ENCODE results near the gene RBBP8. TPM values are rescaled to one million over a fixed set of nuclear protein-coding genes. Genes with fewer than 3 reads are reported as not detected.

Gene RBBP8
- total RNA-seq, 1 experiment from 2014 or later = 33.3 TPM

DNA sequence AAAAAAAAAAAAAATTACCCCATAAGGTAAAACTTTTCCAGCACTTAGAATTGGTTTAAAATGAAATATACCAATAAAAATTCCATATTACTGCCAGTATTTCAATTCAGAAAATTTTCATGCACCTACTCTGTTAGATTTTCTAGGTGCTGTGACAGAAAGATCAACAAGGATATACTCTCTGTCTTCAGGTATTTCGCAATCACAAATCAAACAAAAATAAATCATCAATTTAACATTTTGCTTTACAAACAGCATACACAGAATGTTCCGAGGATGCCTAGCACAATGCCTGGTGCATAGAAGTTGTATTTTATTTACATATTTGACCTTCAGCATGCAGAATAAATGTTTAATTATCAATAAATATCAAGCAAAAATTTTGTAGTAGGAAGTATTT lies 66.5 kb downstream of the RBBP8 start (continued):
- no peak for TF ChIP-seq FOXP1 (CRISPR knock-in tag; IDR thresholded peaks at IDR 0.05; ENCODE audit: borderline replicate concordance)

DNA sequence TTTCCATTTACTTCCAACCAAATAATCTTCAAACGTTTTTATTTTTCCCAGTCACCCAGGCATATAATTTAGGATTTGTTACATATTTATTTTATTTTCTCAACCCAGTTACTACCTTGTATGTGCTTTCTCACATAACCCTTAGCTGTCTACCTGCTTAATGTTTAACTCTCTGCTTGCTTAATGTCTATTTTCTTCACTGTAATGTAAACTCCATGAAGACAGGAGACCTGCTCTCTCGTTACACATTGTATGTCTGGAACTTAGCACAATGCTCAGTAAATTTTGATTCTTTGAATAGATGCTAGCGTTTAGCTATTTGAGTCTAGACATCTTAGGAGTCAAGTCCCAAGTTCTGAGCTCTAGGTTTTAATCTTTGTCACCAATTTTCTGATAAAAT lies 70.2 kb downstream of the RBBP8 start:
- ChIA-PET CTCF (interaction anchor here (1.1 kb wide), 1 partner anchor 204 kb away, joined by 3 read pairs; no protein-coding TSS in a partner anchor), POLR2A (no interaction called here)
- Mint-ChIP-seq H3K27ac (no peak overlapping the region), H3K4me3 (no peak overlapping the region), H3K4me1 (no peaks in the 10 kb centered on the region), H3K27me3 (ENCODE audit: low read depth) (no peaks in the 10 kb centered on the region), H3K36me3 (peaks cover 31% of the 10 kb centered on the region), H3K9me3 (no peaks in the 10 kb centered on the region)
- TF ChIP-seq, protein P1, sequence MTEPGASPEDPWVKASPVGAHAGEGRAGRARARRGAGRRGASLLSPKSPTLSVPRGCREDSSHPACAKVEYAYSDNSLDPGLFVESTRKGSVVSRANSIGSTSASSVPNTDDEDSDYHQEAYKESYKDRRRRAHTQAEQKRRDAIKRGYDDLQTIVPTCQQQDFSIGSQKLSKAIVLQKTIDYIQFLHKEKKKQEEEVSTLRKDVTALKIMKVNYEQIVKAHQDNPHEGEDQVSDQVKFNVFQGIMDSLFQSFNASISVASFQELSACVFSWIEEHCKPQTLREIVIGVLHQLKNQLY (CRISPR knock-in tag; IDR thresholded peaks at IDR 0.05) = no peak
- TF ChIP-seq ZNF317 (CRISPR knock-in tag; IDR thresholded peaks at IDR 0.05; ENCODE audit: borderline replicate concordance, low read depth) (no peak), MXD4 (CRISPR knock-in tag; IDR thresholded peaks at IDR 0.05; ENCODE audit: borderline replicate concordance) (no peak)
- ATAC-seq (no peak), DNase-seq (ENCODE audit: low spot score) (no peak)

GRCh38 chr18:23012249-23012648 lies 79.1 kb downstream of the RBBP8 start:
- TF ChIP-seq ZSCAN18 (CRISPR knock-in tag; IDR thresholded peaks at IDR 0.05) = no peak
- Mint-ChIP-seq H3K27me3 (ENCODE audit: low read depth) (no peaks in the 10 kb centered on the region), H3K27ac (no peak overlapping the region), H3K4me3 (no peak overlapping the region), H3K4me1 (no peaks in the 10 kb centered on the region), H3K9me3 (no peaks in the 10 kb centered on the region), H3K36me3 (peaks cover 5% of the 10 kb centered on the region)
- ATAC-seq = no peak
- no peak for DNase-seq (ENCODE audit: low spot score)
- ChIA-PET CTCF (interaction anchor here (0.8 to 1.2 kb wide), 2 partner anchors 195 to 399 kb away, joined by 3 read pairs; no protein-coding TSS in a partner anchor), POLR2A (interaction anchor here (0.6 kb wide), 2 partner anchors 42 to 906 kb away, joined by 3 to 6 read pairs; no protein-coding TSS in a partner anchor)

- Mint-ChIP-seq H3K4me1 (no peaks in the 10 kb centered on the region), H3K4me3 (no peak overlapping the region), H3K27me3 (ENCODE audit: low read depth) (no peaks in the 10 kb centered on the region), H3K9me3 (no peaks in the 10 kb centered on the region), H3K36me3 (peaks cover 9% of the 10 kb centered on the region), H3K27ac (no peak overlapping the region)
- DNase-seq (ENCODE audit: low spot score) = no peak
- POLR2A ChIA-PET = interaction anchor here (0.7 kb wide), 1 partner anchor 44 kb away, joined by 4 read pairs; no protein-coding TSS in a partner anchor
- no peak for ATAC-seq
- CTCF ChIA-PET = interaction anchor here (1.0 to 1.1 kb wide), 2 partner anchors 11 to 187 kb away, joined by 3 read pairs; no protein-coding TSS in a partner anchor
- TF ChIP-seq ESRRA (CRISPR knock-in tag; IDR thresholded peaks at IDR 0.05; ENCODE audit: borderline replicate concordance) (no peak), FOXP1 (CRISPR knock-in tag; IDR thresholded peaks at IDR 0.05; ENCODE audit: borderline replicate concordance) (no peak), ZSCAN18 (CRISPR knock-in tag; IDR thresholded peaks at IDR 0.05) (no peak), NFYB (CRISPR knock-in tag; conservative IDR thresholded peaks at IDR 0.05; ENCODE audit: low read depth) (no peak), FOXJ3 (CRISPR knock-in tag; IDR thresholded peaks at IDR 0.05; ENCODE audit: borderline replicate concordance) (no peak), TCF7 (CRISPR knock-in tag; IDR thresholded peaks at IDR 0.05; ENCODE audit: low read depth) (no peak), CREM (CRISPR knock-in tag; IDR thresholded peaks at IDR 0.05) (no peak), ZMAT4 (CRISPR knock-in tag; IDR thresholded peaks at IDR 0.05) (no peak), E2F5 (CRISPR knock-in tag; IDR thresholded peaks at IDR 0.05) (no peak), ZNF532 (CRISPR knock-in tag; IDR thresholded peaks at IDR 0.05; ENCODE audit: borderline replicate concordance) (no peak), ETV6 (CRISPR knock-in tag; IDR thresholded peaks at IDR 0.05) (no peak)
- TF ChIP-seq, protein P2, sequence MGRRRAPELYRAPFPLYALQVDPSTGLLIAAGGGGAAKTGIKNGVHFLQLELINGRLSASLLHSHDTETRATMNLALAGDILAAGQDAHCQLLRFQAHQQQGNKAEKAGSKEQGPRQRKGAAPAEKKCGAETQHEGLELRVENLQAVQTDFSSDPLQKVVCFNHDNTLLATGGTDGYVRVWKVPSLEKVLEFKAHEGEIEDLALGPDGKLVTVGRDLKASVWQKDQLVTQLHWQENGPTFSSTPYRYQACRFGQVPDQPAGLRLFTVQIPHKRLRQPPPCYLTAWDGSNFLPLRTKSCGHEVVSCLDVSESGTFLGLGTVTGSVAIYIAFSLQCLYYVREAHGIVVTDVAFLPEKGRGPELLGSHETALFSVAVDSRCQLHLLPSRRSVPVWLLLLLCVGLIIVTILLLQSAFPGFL (CRISPR knock-in tag; IDR thresholded peaks at IDR 0.05; ENCODE audit: borderline replicate concordance) = no peak
- TF ChIP-seq, protein P3, sequence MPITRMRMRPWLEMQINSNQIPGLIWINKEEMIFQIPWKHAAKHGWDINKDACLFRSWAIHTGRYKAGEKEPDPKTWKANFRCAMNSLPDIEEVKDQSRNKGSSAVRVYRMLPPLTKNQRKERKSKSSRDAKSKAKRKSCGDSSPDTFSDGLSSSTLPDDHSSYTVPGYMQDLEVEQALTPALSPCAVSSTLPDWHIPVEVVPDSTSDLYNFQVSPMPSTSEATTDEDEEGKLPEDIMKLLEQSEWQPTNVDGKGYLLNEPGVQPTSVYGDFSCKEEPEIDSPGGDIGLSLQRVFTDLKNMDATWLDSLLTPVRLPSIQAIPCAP (CRISPR knock-in tag; IDR thresholded peaks at IDR 0.05) = no peak
Measured at GRCh38 chr18:23020555-23021294, 87.6 kb downstream of the RBBP8 start.
